22Rv1 (cell line): Measurements from ENCODE around the gene IL12A.

ENCODE experiments used
- ZFX ChIP-seq: fragments of 450-650 bp; IDR thresholded peaks from 2 replicates; pipeline ENCODE4 v1.6.1; 2017; ENCODE audit warnings: antibody characterized with exemption, borderline replicate concordance
- TF ChIP-seq, protein P1 (sequence below): fragments of 450-650 bp; IDR thresholded peaks from 2 replicates; pipeline ENCODE4 v1.5.1; 2017; ENCODE audit warnings: mild to moderate bottlenecking

DNA sequence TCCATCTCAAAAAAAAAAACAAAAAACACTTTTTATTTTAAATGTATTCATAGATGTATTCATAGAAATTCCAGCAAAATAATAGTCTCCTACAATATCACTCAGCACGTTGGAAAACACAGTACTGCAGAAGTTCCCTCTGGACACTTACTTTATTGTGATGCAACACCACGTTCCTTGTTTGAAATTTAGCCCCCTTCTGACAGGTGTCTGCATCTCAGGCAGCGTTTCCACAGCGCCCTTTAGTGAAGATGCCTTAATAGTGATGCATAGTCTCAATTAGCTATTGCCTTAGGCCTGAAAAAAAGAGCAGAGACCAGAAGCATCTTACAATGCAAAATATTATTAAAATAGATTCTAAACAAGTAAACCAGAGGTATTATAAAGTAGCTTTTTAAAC is 20.3 kb downstream of the IL12A start:
- TF ChIP-seq ZFX, result no peak
- TF ChIP-seq, protein P1, sequence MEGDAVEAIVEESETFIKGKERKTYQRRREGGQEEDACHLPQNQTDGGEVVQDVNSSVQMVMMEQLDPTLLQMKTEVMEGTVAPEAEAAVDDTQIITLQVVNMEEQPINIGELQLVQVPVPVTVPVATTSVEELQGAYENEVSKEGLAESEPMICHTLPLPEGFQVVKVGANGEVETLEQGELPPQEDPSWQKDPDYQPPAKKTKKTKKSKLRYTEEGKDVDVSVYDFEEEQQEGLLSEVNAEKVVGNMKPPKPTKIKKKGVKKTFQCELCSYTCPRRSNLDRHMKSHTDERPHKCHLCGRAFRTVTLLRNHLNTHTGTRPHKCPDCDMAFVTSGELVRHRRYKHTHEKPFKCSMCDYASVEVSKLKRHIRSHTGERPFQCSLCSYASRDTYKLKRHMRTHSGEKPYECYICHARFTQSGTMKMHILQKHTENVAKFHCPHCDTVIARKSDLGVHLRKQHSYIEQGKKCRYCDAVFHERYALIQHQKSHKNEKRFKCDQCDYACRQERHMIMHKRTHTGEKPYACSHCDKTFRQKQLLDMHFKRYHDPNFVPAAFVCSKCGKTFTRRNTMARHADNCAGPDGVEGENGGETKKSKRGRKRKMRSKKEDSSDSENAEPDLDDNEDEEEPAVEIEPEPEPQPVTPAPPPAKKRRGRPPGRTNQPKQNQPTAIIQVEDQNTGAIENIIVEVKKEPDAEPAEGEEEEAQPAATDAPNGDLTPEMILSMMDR, result no peak
